ENCODE data around the gene TMEM161B. TPM values are rescaled to one million over a fixed set of nuclear protein-coding genes. Genes with fewer than 3 reads are reported as not detected.

Gene TMEM161B
- total RNA-seq, 1 donor from 2014 or later: 21.5 TPM

DNA sequence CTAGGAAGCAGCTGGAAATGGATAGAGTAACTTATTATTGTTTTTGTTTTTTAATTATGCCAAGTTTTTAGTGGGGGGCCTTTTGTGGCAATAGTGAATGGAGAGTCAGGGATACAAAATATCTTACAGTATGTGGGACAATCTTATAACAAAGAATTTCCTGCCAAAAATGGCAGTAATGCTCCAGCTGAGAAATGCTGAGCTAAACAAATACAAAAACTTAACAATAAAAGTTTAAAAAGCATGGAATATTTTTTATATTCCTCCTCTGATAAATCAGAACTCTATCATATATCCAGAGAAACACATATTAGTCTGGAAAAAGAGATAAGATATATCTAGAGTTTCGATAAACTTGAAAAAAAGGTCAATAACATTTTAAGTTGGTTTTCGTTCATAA lies 110.6 kb downstream of the TMEM161B start:
- Mint-ChIP-seq H3K9me3 (ENCODE audit: unreplicated experiment) (no peaks in the 10 kb centered on the region), H3K4me1 (ENCODE audit: low read depth, unreplicated experiment) (no peaks in the 10 kb centered on the region), H3K4me3 (ENCODE audit: unreplicated experiment) (no peak overlapping the region), H3K27me3 (ENCODE audit: unreplicated experiment) (no peaks in the 10 kb centered on the region), H3K36me3 (ENCODE audit: unreplicated experiment) (no peaks in the 10 kb centered on the region), H3K27ac (ENCODE audit: unreplicated experiment) (no peak overlapping the region)
- TF ChIP-seq CTCF (IDR thresholded peaks at IDR 0.05; ENCODE audit: partially characterized antibody, unreplicated experiment): no peak
- no peak for DNase-seq

DNA sequence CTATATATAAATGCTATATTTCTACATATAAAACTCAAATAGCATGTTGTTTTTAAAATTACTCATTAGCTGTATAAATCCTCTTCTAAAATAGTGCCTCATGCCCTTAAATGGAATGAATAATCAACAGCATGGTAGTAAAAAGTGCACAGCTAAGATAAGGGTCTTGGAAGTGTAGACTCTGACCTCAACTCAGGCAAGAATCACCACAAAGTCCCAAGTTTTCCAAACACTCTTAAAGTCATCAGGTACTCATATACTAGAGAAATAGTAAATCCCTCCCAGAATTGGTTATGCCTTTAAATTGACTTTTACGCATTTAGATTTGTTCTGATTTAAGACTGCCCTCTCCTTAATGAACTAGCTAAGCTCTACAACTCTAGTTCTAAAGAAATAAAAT lies 113.8 kb downstream of the TMEM161B start:
- no peaks in the 10 kb centered on the region for H3K4me1 Mint-ChIP-seq (ENCODE audit: low read depth, unreplicated experiment)
- H3K36me3 Mint-ChIP-seq (ENCODE audit: unreplicated experiment): peaks cover 13% of the 10 kb centered on the region
- H3K27me3 Mint-ChIP-seq (ENCODE audit: unreplicated experiment): no peaks in the 10 kb centered on the region
- H3K9me3 Mint-ChIP-seq (ENCODE audit: unreplicated experiment): no peaks in the 10 kb centered on the region
- no peak overlapping the region for H3K4me3 Mint-ChIP-seq (ENCODE audit: unreplicated experiment)
- TF ChIP-seq CTCF (IDR thresholded peaks at IDR 0.05; ENCODE audit: partially characterized antibody, unreplicated experiment): no peak
- DNase-seq: no peak
- no peak overlapping the region for H3K27ac Mint-ChIP-seq (ENCODE audit: unreplicated experiment)

GRCh38 chr5:88150747-88151146 lies 117.9 kb downstream of the TMEM161B start:
- peaks cover under 1% of the 10 kb centered on the region for H3K4me1 Mint-ChIP-seq (ENCODE audit: low read depth, unreplicated experiment)
- no peaks in the 10 kb centered on the region for H3K9me3 Mint-ChIP-seq (ENCODE audit: unreplicated experiment)
- peaks cover 13% of the 10 kb centered on the region for H3K36me3 Mint-ChIP-seq (ENCODE audit: unreplicated experiment)
- DNase-seq: no peak
- TF ChIP-seq CTCF (IDR thresholded peaks at IDR 0.05; ENCODE audit: partially characterized antibody, unreplicated experiment): no peak
- no peak overlapping the region for H3K27ac Mint-ChIP-seq (ENCODE audit: unreplicated experiment)
- H3K27me3 Mint-ChIP-seq (ENCODE audit: unreplicated experiment): no peaks in the 10 kb centered on the region
- no peak overlapping the region for H3K4me3 Mint-ChIP-seq (ENCODE audit: unreplicated experiment)

DNA sequence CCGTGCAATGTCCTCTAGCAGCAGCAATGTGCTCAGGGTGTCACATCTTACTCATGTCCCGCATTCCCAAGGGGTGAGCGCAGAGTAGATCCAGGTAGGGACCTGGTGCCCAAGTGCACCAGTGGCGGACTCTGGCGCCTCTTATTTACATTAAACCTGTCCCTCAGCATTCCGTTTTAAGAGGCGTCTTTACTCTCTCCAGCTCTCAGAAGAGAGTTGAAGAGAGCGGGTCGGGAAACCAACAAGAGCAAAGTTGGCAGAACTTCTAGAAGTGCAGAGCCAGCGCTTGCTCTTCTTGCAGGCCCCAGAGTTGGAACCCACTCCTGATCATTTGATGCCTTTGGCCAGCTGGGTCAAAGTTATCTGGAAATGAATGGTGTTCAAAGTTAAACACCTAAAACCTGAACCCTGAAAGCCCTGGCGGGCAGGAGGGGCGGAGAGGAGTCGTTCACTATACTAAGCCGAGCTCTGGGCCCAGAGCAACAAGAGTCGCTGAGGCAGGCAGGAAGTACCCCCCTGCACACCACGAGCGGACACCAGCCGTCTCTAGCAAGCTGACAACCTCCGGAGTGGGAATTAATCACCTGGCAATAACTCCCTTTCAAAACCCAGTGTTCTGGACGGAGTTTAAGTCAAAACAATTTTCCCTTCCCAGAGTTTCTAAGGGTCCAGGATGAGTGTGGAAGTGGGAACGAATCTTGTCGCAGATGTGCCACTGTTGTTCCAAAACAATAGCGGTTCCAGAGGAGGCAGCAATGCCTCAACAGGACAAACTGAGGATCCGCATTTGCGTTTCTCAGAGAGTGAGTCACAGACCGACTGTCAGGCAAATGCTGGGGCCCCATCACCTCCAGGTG lies 122.8 kb downstream of the TMEM161B start:
- no peaks in the 10 kb centered on the region for H3K36me3 Mint-ChIP-seq (ENCODE audit: unreplicated experiment)
- no peak overlapping the region for H3K27ac Mint-ChIP-seq (ENCODE audit: unreplicated experiment)
- no peak for TF ChIP-seq CTCF (IDR thresholded peaks at IDR 0.05; ENCODE audit: partially characterized antibody, unreplicated experiment)
- no peaks in the 10 kb centered on the region for H3K9me3 Mint-ChIP-seq (ENCODE audit: unreplicated experiment)
- peaks cover 6% of the 10 kb centered on the region for H3K27me3 Mint-ChIP-seq (ENCODE audit: unreplicated experiment)
- peaks cover 4% of the 10 kb centered on the region for H3K4me1 Mint-ChIP-seq (ENCODE audit: low read depth, unreplicated experiment)
- no peak for DNase-seq
- H3K4me3 Mint-ChIP-seq (ENCODE audit: unreplicated experiment): no peak overlapping the region

DNA sequence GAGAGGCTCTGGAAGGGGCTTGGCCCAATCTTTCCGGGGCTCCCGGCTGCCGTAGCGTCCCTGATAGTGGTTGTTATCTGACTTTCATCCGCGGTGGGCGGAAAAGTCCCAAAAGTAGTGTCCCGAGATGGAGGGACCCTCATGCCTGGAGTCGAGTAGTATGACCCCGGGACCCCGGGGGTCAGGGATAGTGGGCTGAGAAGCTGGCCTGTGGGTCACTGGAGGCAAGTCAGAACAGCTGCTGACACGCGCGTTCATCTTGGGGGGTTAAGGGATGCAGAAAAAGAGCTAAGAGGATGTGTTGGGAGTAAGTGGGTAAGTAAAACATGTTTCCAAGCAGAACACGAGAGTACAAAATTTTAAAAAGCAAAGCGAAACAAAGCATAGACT lies 123.4 kb downstream of the TMEM161B start:
- no peak overlapping the region for H3K4me3 Mint-ChIP-seq (ENCODE audit: unreplicated experiment)
- peaks cover 6% of the 10 kb centered on the region for H3K27me3 Mint-ChIP-seq (ENCODE audit: unreplicated experiment)

More for the DNA sequence above, 123.4 kb downstream of the TMEM161B start:
- no peaks in the 10 kb centered on the region for H3K9me3 Mint-ChIP-seq (ENCODE audit: unreplicated experiment)
- no peak overlapping the region for H3K27ac Mint-ChIP-seq (ENCODE audit: unreplicated experiment)
- TF ChIP-seq CTCF (IDR thresholded peaks at IDR 0.05; ENCODE audit: partially characterized antibody, unreplicated experiment): no peak
- H3K4me1 Mint-ChIP-seq (ENCODE audit: low read depth, unreplicated experiment): peaks cover 4% of the 10 kb centered on the region
- no peak for DNase-seq
- H3K36me3 Mint-ChIP-seq (ENCODE audit: unreplicated experiment): no peaks in the 10 kb centered on the region

Measured in glutamatergic neuron (in vitro differentiated cells).